Lower lobe of right lung (tissue), 2 donors: Measurements from ENCODE around the gene PSG6. TPM values are rescaled to one million over a fixed set of nuclear protein-coding genes. Genes with fewer than 3 reads are reported as not detected.
"Not testable (repeated sequence)": the region's sequence is repeated elsewhere in the genome, so short reads cannot be mapped to it uniquely, and the experiment has no call there.

Source experiments
- ATAC-seq, 2 donors: fragments of 200-7000 bp; cut with Tn5 transposase; one replicate each; pipeline ENCODE4 v1.9.1; 2020 to 2022; ENCODE audit warnings: mild to moderate bottlenecking in 2 of 2, moderate library complexity in 2 of 2
- DNase-seq: peaks from one replicate; pipeline ENCODE4 v3.0.0-alpha.2; 2020
- H3K27ac ChIP-seq: fragments of 200-600 bp; one replicate; pipeline ENCODE4 v1.8.0; 2022
- H3K27me3 ChIP-seq: fragments of 200-600 bp; one replicate; pipeline ENCODE4 v1.8.0; 2022; ENCODE audit warnings: low read depth
- H3K36me3 ChIP-seq: fragments of 200-600 bp; one replicate; pipeline ENCODE4 v1.8.0; 2022; ENCODE audit warnings: mild to moderate bottlenecking
- H3K4me1 ChIP-seq: fragments of 200-600 bp; one replicate; pipeline ENCODE4 v1.8.0; 2022
- H3K4me3 ChIP-seq: fragments of 200-600 bp; one replicate; pipeline ENCODE4 v1.8.0; 2022; ENCODE audit warnings: mild to moderate bottlenecking
- H3K9me3 ChIP-seq: fragments of 200-600 bp; one replicate; pipeline ENCODE4 v1.8.0; 2022
- intact Hi-C: fragments of 100-400 bp; cut with DNase I; formaldehyde crosslinking; loops from one replicate; pipeline ENCODE4 v1.11.0; 2022
- total RNA-seq: library from RNA; stranded (reverse); fragmentation: NEBNext Ultra II Directional; extraction: Animal tissue kit (Norgen Biotek cat#: 25700); gene quantifications from one replicate; pipeline ENCODE4 v1.2.1, GENCODE V29; 2021
- donor health status: DM: no; HTN: yes; CAD: no; lungs with severe emphysema.

The PSG6 gene
- total RNA-seq, 1 donor from 2014 or later, result not detected

GRCh38 chr19:42913516-42913915, 4.2 kb downstream of the PSG6 start:
- H3K27ac ChIP-seq, H3K9me3 ChIP-seq, H3K4me1 ChIP-seq, ATAC-seq, intact Hi-C loops, H3K27me3 ChIP-seq, H3K4me3 ChIP-seq, H3K36me3 ChIP-seq, DNase-seq: not testable (repeated sequence)

GRCh38 chr19:42912941-42913340, 4.8 kb downstream of the PSG6 start:
- H3K27ac ChIP-seq, H3K36me3 ChIP-seq, H3K27me3 ChIP-seq, H3K4me1 ChIP-seq, ATAC-seq, DNase-seq, H3K9me3 ChIP-seq, intact Hi-C loops, H3K4me3 ChIP-seq: not testable (repeated sequence)

DNA sequence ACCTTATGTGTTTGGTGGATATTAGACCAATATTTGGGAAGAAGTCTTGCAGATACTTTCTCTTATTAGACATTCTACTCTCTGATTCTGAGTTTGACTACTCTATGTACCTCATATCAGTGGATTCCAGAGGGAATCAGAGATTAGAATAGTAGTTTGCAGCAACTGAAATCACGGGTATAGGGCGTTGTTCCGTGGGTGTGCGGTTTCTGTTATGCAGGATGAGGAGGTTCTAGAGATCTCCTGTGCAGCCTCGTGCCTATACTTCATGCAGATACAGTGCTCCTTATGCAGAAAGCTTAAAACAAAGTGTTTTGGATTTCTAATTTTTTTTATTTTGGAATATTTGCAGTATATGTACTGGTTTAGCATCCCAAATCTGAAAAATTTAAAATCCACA, 6.0 kb downstream of the PSG6 start:
- H3K9me3 ChIP-seq, H3K4me3 ChIP-seq, H3K36me3 ChIP-seq, ATAC-seq, DNase-seq, intact Hi-C loops, H3K4me1 ChIP-seq, H3K27ac ChIP-seq, H3K27me3 ChIP-seq: not testable (repeated sequence)

- H3K36me3 ChIP-seq, H3K4me1 ChIP-seq, H3K27ac ChIP-seq, DNase-seq, H3K4me3 ChIP-seq, intact Hi-C loops, H3K9me3 ChIP-seq, ATAC-seq, H3K27me3 ChIP-seq: not testable (repeated sequence)
Measured at GRCh38 chr19:42906162-42906561, 11.5 kb downstream of the PSG6 start.

- not testable (repeated sequence) for DNase-seq
Measured at GRCh38 chr19:42900561-42900960, 17.1 kb downstream of the PSG6 start.

GRCh38 chr19:42899674-42900073, 18.0 kb downstream of the PSG6 start:
- ATAC-seq, H3K4me1 ChIP-seq, H3K9me3 ChIP-seq, H3K4me3 ChIP-seq, H3K36me3 ChIP-seq, intact Hi-C loops, H3K27me3 ChIP-seq, DNase-seq, H3K27ac ChIP-seq: not testable (repeated sequence)

More at GRCh38 chr19:42900561-42900960, 17.1 kb downstream of the PSG6 start:
- H3K4me3 ChIP-seq, H3K27ac ChIP-seq, H3K27me3 ChIP-seq, H3K9me3 ChIP-seq, H3K4me1 ChIP-seq, ATAC-seq, H3K36me3 ChIP-seq, intact Hi-C loops: not testable (repeated sequence)

DNA sequence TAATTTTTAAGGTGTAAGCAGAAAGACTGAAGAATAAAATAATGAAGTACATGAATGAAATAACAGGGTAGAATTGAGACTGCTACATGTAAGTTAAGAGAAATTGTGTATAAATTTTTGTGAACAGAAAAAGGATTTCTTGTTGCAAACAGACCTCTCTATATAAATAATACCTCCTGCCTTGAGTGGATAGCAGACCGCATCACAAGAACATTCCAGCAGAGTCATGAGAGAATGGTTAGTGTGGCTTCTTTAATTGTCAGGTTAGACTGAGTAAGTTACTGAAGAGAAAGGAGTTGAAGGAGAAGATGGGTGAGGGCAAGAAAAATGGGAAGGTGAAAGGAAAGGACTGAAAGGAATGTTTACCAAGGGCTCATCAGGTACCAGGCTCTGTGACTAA, 18.6 kb downstream of the PSG6 start:
- H3K4me3 ChIP-seq, H3K9me3 ChIP-seq, DNase-seq, intact Hi-C loops, H3K27ac ChIP-seq, ATAC-seq, H3K36me3 ChIP-seq, H3K4me1 ChIP-seq, H3K27me3 ChIP-seq: not testable (repeated sequence)

DNA sequence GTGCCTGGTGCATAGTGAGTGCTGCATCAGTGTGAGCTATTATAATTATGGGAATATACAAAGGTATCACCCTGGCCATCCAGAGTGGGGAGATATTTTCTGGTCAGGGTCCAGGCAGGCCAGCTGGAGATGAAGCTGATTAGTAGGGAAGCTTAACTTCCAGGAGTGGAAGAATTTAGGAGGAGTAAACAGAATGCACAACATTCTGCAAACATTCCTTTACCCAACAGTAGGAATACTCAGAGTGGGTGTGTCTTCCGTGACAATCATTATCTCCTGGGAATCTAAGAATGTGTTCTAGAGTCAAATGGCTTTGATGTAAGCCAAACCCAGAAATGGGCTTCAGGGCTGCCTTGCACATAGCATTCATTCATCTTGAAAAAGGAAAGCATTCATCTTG, 19.0 kb downstream of the PSG6 start:
- ATAC-seq, H3K27me3 ChIP-seq, intact Hi-C loops, H3K36me3 ChIP-seq, DNase-seq, H3K27ac ChIP-seq, H3K4me1 ChIP-seq, H3K9me3 ChIP-seq, H3K4me3 ChIP-seq: not testable (repeated sequence)

DNA sequence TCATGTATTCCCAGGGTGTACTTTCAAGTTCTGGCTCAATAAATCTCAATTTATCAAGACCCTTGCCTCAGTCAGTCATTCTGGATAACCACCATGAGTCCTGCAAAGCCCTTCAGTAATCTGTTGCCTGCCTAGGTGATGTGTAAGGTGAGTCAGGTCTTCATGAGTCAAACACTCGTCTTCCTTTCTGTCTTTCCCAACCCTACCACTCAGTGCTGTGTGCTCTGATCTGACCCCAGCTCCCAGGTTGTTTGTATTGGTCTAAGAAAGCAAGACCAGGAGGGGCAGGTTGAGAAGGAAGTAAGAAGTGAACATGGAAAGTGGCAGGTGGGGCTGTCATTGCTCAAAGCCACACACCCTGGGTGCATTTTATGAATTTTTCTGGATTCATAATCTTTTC, 20.0 kb downstream of the PSG6 start:
- H3K36me3 ChIP-seq, H3K27ac ChIP-seq, H3K4me1 ChIP-seq, intact Hi-C loops, H3K27me3 ChIP-seq, DNase-seq, H3K9me3 ChIP-seq, H3K4me3 ChIP-seq, ATAC-seq: not testable (repeated sequence)

DNA sequence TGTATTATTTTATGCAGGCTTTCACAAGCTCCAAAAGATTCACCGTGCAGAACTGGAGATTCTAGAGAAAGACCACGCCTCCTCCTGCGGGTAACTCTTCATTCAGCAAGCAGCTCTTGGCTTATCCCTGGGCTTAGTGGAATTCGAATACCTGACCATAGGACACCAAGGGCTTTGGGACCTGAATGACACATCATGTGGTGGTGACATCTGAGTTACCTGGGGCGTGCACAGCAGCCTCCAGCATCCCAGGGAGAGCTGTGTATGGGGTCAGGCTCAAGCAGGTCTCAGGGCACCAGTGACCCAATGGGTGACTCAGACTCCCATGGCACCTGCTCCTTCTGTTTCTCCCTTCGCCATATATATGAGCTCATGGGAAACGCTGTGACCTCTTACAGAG, 27.2 kb downstream of the PSG6 start:
- intact Hi-C loops, DNase-seq, ATAC-seq, H3K27ac ChIP-seq, H3K36me3 ChIP-seq, H3K27me3 ChIP-seq, H3K4me3 ChIP-seq, H3K4me1 ChIP-seq, H3K9me3 ChIP-seq: not testable (repeated sequence)

- H3K9me3 ChIP-seq, intact Hi-C loops, H3K4me3 ChIP-seq, H3K36me3 ChIP-seq, ATAC-seq, DNase-seq, H3K4me1 ChIP-seq, H3K27ac ChIP-seq: not testable (repeated sequence)
- H3K27me3 ChIP-seq, result peaks cover 11% of the 10 kb centered on the region
Measured at GRCh38 chr19:42887876-42888445, 29.7 kb downstream of the PSG6 start.

- H3K27me3 ChIP-seq, result peaks cover 11% of the 10 kb centered on the region
- DNase-seq, H3K27ac ChIP-seq, H3K9me3 ChIP-seq, H3K36me3 ChIP-seq, H3K4me3 ChIP-seq, intact Hi-C loops, H3K4me1 ChIP-seq, ATAC-seq: not testable (repeated sequence)
Measured at GRCh38 chr19:42882730-42883129, 35.0 kb downstream of the PSG6 start.

GRCh38 chr19:42882010-42882409, 35.7 kb downstream of the PSG6 start:
- H3K27me3 ChIP-seq, result peaks cover 11% of the 10 kb centered on the region
- H3K27ac ChIP-seq, intact Hi-C loops, H3K4me3 ChIP-seq, ATAC-seq, DNase-seq, H3K4me1 ChIP-seq, H3K36me3 ChIP-seq, H3K9me3 ChIP-seq: not testable (repeated sequence)
